A549 (cell line): ENCODE measurements around the gene PTGER1.

Experiments
- CEBPB ChIP-seq, 2 experiments: fragments of >200 bp in 1 of 2; sonication (Bioruptor Twin) in 1 of 2; formaldehyde crosslinking in 1 of 2; IDR thresholded peaks; 2 replicates each; pipeline ENCODE4 v1.6.1; 2012 to 2016
- CHD2 ChIP-seq: fragments of 150-350 bp; IDR thresholded peaks from 2 replicates; pipeline ENCODE4 v1.6.1; 2014; ENCODE audit warnings: low read length; ENCODE audit not compliant: partially characterized antibody
- CTCF ChIP-seq: fragments of >200 bp; sonication (Bioruptor Twin); formaldehyde crosslinking; IDR thresholded peaks from 3 replicates; pipeline ENCODE4 v1.5.1; 2016
- EHF ChIP-seq: fragments of 250-450 bp; sonication (Bioruptor Pico); IDR thresholded peaks from 2 replicates; pipeline ENCODE4 v1.5.0; 2020; ENCODE audit warnings: mild to moderate bottlenecking
- EP300 ChIP-seq, 2 experiments: fragments of >200 bp; sonication (Bioruptor Twin); formaldehyde crosslinking; IDR thresholded peaks; 2 replicates in 1 of 2; 3 replicates in 1 of 2; pipeline ENCODE4 v1.6.1; 2016 to 2017
- FOSL2 ChIP-seq, 2 experiments: fragments of 450-650 bp in 1 of 2; fragments of >200 bp in 1 of 2; sonication (Bioruptor Twin) in 1 of 2; formaldehyde crosslinking; IDR thresholded peaks; 2 replicates each; pipeline versions ENCODE4 v1.5.0 to v1.6.1; 2016 to 2020; ENCODE audit warnings: mild to moderate bottlenecking in 1 of 2, moderate library complexity in 1 of 2
- MYC ChIP-seq: IDR thresholded peaks from 2 replicates; pipeline ENCODE4 v1.6.1; 2012; ENCODE audit warnings: mild to moderate bottlenecking, inconsistent platforms, low read length, improper control_type of control experiment, borderline replicate concordance
- NR3C1 ChIP-seq: fragments of >200 bp; sonication (Bioruptor Twin); formaldehyde crosslinking; IDR thresholded peaks from 3 replicates; pipeline ENCODE4 v1.6.1; 2017
- POLR2A ChIP-seq: IDR thresholded peaks from 2 replicates; pipeline ENCODE4 v1.6.1; 2012; ENCODE audit warnings: mild to moderate bottlenecking, low read length
- RFX5 ChIP-seq: fragments of 450-650 bp; IDR thresholded peaks from 2 replicates; pipeline ENCODE4 v1.7.1; 2014; ENCODE audit warnings: antibody characterized with exemption, mild to moderate bottlenecking, moderate library complexity
- SREBF2 ChIP-seq: fragments of 450-650 bp; IDR thresholded peaks from 2 replicates; pipeline ENCODE4 v1.6.1; 2014; ENCODE audit warnings: mild to moderate bottlenecking, moderate library complexity
- ZC3H11A ChIP-seq: fragments of 450-650 bp; IDR thresholded peaks from 2 replicates; pipeline ENCODE4 v1.6.1; 2014; ENCODE audit warnings: antibody characterized with exemption, mild to moderate bottlenecking
- TF ChIP-seq, protein P1 (sequence below): fragments of >200 bp; sonication (Bioruptor Twin); formaldehyde crosslinking; IDR thresholded peaks from 2 replicates; pipeline ENCODE4 v1.6.1; 2016
- TF ChIP-seq, protein P2 (sequence below): fragments of 200-600 bp; sonication (generic); IDR thresholded peaks from 2 replicates; pipeline ENCODE4 v1.6.1; 2016; ENCODE audit warnings: antibody characterized with exemption, mild to moderate bottlenecking, moderate library complexity

DNA sequence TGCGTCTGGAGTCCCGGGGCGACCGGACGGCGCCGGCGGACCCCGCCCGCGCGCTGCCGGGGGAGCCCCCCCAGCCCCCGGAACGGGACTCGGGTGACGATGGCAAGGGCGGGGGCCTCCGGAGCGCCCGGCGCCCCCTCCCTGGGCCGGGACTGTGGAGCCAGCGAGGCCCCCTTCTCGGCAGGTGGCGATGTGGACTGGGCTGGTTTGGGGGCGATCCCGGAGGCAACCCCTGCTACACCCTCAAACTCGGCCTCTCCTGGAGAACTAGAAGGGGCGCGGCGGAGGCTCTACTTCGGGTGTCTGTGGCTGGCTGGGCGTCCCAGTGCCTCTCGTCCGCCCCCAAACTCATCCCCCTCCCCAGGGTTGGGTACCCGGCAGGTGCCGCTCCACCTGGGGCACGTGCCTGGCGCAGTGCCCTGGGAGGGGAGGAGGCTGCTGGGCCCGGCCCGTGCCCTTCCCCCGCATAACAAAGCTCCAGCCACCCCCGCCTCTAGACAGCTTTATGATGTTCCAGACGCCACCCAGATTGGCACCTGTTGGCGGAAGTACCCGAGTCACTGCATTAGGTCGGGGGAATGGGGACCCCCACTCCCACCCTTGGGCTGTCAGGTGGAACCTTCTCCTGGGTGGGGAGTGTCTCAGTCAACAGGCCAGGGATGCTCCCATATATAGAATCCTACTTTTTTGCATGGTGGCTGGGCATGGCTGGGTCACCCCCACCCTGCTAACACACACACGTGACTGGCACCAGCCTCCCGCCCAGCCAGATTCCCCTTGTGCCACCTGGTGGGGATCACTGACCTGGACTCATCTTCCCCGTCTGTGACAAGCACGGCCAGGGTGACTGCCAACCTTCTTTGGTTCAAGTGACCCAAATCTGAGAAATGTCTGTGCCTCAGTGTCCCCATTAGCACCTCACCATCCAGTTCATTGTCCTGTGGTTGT, 41.3 kb downstream of the PTGER1 start:
- TF ChIP-seq, protein P1, sequence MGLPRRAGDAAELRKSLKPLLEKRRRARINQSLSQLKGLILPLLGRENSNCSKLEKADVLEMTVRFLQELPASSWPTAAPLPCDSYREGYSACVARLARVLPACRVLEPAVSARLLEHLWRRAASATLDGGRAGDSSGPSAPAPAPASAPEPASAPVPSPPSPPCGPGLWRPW: no peak
- no peak for TF ChIP-seq EHF (CRISPR knock-in tag)
- no peak for TF ChIP-seq CEBPB (IDR thresholded peaks at IDR 0.05)
- no peak for TF ChIP-seq CHD2
- TF ChIP-seq RFX5: no peak
- no peak for TF ChIP-seq CTCF
- TF ChIP-seq, protein P2, sequence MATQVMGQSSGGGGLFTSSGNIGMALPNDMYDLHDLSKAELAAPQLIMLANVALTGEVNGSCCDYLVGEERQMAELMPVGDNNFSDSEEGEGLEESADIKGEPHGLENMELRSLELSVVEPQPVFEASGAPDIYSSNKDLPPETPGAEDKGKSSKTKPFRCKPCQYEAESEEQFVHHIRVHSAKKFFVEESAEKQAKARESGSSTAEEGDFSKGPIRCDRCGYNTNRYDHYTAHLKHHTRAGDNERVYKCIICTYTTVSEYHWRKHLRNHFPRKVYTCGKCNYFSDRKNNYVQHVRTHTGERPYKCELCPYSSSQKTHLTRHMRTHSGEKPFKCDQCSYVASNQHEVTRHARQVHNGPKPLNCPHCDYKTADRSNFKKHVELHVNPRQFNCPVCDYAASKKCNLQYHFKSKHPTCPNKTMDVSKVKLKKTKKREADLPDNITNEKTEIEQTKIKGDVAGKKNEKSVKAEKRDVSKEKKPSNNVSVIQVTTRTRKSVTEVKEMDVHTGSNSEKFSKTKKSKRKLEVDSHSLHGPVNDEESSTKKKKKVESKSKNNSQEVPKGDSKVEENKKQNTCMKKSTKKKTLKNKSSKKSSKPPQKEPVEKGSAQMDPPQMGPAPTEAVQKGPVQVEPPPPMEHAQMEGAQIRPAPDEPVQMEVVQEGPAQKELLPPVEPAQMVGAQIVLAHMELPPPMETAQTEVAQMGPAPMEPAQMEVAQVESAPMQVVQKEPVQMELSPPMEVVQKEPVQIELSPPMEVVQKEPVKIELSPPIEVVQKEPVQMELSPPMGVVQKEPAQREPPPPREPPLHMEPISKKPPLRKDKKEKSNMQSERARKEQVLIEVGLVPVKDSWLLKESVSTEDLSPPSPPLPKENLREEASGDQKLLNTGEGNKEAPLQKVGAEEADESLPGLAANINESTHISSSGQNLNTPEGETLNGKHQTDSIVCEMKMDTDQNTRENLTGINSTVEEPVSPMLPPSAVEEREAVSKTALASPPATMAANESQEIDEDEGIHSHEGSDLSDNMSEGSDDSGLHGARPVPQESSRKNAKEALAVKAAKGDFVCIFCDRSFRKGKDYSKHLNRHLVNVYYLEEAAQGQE: no peak
- no peak for TF ChIP-seq POLR2A
- no peak for TF ChIP-seq NR3C1
- TF ChIP-seq FOSL2 (IDR thresholded peaks at IDR 0.05): no peak
- TF ChIP-seq FOSL2 (CRISPR knock-in tag; IDR thresholded peaks at IDR 0.05): no peak
- TF ChIP-seq ZC3H11A: no peak
- no peak for TF ChIP-seq EP300 (IDR thresholded peaks at IDR 0.05)
- no peak for TF ChIP-seq MYC
- TF ChIP-seq SREBF2: no peak
